ENCODE results near the gene SLC49A4.

DNA sequence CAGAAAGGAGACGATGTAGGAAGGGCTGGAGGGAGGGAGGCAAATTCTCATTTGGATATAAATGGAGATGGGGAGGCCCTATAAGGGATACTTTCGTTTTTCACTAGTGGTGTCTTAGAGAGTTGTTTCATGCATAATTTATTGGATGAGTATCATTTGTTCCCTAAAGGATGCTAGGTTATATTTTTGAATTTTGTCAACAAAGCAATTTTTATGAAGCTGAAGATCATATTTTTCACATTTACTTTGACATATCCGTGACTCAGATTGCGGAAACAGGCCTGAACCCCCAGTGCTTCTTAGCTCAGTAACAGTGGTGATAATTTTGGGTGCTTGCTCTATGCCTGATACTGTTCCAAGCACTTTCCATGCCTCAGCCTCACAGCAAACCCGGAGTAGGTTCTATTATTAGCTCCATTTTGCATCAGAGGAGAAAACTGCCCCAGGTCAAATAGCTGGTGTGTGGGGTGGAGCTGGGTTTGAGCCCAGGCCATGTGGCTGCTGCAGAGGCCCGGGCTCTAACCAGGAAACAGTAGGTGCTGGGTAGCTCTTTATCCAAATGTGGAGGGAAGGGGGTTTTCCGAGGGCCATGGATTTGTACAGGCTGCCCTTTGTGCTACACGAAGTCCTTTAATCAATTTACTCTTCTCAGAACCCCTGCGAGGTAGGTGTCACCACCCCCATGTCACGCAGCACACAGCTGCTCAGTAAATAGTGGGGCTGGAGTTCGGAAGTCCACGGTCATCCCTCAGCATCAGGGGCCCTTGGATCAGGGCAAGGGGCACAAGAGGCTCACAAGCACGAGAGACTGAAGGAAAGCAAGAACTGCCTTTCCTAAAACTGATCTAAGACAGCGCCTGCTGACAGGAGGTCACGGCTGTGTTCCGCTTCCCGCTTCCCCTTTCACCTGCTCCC, 99.1 kb downstream of the SLC49A4 start:
- TF ChIP-seq POLR2A (IDR thresholded peaks at IDR 0.05) (no peak), EP300 (IDR thresholded peaks at IDR 0.05) (no peak)
- TF ChIP-seq, protein P1, sequence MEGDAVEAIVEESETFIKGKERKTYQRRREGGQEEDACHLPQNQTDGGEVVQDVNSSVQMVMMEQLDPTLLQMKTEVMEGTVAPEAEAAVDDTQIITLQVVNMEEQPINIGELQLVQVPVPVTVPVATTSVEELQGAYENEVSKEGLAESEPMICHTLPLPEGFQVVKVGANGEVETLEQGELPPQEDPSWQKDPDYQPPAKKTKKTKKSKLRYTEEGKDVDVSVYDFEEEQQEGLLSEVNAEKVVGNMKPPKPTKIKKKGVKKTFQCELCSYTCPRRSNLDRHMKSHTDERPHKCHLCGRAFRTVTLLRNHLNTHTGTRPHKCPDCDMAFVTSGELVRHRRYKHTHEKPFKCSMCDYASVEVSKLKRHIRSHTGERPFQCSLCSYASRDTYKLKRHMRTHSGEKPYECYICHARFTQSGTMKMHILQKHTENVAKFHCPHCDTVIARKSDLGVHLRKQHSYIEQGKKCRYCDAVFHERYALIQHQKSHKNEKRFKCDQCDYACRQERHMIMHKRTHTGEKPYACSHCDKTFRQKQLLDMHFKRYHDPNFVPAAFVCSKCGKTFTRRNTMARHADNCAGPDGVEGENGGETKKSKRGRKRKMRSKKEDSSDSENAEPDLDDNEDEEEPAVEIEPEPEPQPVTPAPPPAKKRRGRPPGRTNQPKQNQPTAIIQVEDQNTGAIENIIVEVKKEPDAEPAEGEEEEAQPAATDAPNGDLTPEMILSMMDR (IDR thresholded peaks at IDR 0.05) = no peak

Data from tibial nerve (tissue), 4 donors.